Stimulated activated CD8-positive, alpha-beta memory T cell treated with anti-CD3 and anti-CD28 coated beads, Interleukin-12 subunit alpha, Interleukin-12 subunit beta, amount 100 ng/mL, for 4 hours (primary cell): ENCODE measurements around the gene PTPN1.
"Not testable (repeated sequence)": the region's sequence is repeated elsewhere in the genome, so short reads cannot be mapped to it uniquely, and the experiment has no call there.

ENCODE experiments used
- DNase-seq: peaks from one replicate; pipeline ENCODE4 v3.0.0-alpha.2; 2020; ENCODE audit warnings: low read depth

PTPN1 gene

GRCh38 chr20:50509923-50510705 lies at the start of gene PTPN1:
PTPN1 (plus strand) TSS chr20:50510383; CDS start chr20:50510528, 145 bp downstream.
- DNase-seq: peak; percentile 96

- peak; percentile 56 for DNase-seq
Observed at GRCh38 chr20:50460608-50461267, 49.4 kb upstream of the PTPN1 start.

GRCh38 chr20:50462093-50462690 lies 48.0 kb upstream of the PTPN1 start:
- DNase-seq: no peak

DNA sequence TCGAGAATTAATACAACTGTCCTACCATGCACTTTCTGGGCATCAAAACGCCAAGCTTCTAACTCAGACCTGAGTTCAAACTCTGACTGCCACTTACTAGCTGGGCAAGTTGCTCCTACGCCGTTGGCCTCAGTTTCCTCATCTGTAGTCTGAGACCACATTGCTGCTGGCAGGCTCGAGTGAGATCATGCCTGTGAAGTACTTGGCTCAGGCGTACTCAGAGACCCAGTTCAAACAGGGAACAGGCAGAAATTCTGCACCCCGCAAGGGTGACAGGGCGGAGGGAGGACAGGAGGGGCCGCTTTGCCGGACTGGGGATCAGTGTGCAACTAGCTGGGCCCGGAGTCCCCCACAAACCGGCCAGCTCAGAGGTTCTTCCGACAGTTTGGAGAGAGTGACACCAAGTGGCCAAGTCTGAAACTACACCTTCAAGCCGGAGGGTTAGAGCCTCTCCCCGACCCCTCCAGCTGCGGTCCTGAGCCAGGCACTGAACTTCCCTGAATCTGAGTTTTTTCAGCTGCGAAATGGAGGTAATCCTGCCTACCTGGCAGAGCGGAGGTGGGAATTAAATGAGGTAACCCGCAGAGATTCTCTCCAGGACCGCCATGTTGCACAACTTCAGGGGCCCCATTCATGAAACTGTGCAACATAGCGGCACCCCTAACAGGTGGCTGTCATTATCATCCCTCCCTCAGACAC lies 46.0 kb upstream of the PTPN1 start:
- DNase-seq: peak; percentile 30

GRCh38 chr20:50464725-50465650 lies 45.2 kb upstream of the PTPN1 start:
- no peak for DNase-seq

DNA sequence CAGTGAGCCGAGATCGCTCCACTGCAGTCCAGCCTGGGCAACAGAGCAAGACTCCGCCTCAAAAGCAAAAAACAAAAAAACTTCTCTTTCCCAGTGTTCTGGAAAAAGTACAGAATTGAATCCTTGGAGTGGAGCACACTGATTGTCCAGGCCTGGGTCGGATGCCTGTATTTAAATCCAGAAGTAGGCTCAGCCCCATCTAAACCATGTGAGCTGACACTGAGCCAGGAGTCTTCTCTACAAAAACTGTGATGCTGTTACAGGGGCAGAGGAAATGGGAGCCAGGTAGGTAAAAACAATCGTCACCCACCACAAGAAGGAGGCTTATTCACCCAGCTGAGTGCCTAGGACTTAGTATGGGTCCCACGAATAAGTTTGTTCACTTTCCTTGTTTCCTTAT lies 43.0 kb upstream of the PTPN1 start:
- DNase-seq: no peak

- DNase-seq: no peak
Observed at GRCh38 chr20:50467718-50468356, 42.3 kb upstream of the PTPN1 start.

DNA sequence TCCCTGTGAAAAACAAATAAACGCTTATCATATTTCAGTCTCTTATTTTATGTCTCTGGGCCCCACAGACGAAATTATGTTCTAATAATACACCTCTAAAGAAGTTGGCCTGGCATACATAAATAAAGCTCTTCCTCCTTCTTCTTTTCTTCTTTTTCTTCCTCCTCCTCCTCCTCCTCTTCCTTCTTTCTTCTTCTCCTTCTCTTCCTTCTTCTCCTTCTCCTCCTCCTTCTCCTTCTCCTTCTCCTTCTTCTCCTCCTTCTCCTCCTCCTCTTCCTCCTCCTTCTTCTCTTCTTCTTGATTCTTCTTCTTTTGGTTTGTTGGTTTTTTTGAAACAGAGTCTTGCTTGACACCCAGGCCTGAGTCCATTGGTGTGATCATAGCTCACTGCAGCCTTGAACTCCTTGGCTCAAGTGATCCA lies 41.8 kb upstream of the PTPN1 start:
- no peak for DNase-seq

GRCh38 chr20:50469176-50469723 lies 40.9 kb upstream of the PTPN1 start:
- DNase-seq: no peak

GRCh38 chr20:50469796-50470195 lies 40.4 kb upstream of the PTPN1 start:
- no peak for DNase-seq

GRCh38 chr20:50470264-50470858 lies 39.8 kb upstream of the PTPN1 start:
- DNase-seq: no peak

- DNase-seq: no peak
Observed at GRCh38 chr20:50471231-50471630, 39.0 kb upstream of the PTPN1 start.

DNA sequence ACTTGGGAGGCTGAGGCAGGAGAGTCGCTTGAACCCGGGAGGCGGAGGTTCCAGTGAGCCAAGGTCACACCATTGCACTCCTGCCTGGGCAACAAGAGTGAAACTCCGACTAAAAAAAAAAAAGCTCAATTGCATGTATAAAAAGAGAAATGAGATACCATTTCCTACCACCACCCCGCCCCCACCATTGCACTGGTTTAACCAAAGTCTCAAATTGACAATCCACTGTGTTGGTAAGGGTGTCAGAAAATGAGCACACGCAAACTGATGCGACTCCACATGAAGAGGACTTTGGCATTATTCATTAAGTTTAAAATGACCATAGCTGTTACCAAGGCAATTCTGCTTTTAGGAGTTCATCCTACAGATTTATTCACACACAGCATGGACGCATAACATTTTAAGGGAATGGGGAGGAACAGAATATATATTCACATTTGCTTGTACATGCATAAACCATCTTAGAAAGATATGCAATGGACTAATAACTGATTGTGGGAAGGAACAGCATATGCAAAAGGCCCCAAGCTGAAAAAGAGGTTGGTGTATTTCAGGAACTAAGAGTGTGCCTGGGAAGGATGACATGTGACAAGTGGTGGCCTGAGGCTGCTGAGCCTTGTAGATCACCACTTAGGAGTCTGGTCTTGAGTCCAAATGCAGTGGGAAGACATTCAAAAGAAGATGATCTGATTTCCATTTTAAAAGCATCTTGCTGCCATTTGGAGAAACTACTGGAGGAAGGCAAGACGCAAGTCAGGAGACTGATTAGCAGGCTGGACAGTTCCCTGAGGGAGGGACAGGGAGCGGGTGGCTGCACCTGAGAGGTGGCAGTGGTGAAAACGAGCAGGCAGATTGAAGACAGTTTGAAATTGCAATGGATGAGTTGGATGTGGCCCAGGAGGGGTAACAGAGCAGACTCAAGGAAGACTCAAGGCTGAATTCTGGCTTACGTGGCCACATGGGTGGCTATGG lies 37.2 kb upstream of the PTPN1 start:
- DNase-seq: no peak

GRCh38 chr20:50474356-50474755 lies 35.8 kb upstream of the PTPN1 start:
- DNase-seq: not testable (repeated sequence)

DNA sequence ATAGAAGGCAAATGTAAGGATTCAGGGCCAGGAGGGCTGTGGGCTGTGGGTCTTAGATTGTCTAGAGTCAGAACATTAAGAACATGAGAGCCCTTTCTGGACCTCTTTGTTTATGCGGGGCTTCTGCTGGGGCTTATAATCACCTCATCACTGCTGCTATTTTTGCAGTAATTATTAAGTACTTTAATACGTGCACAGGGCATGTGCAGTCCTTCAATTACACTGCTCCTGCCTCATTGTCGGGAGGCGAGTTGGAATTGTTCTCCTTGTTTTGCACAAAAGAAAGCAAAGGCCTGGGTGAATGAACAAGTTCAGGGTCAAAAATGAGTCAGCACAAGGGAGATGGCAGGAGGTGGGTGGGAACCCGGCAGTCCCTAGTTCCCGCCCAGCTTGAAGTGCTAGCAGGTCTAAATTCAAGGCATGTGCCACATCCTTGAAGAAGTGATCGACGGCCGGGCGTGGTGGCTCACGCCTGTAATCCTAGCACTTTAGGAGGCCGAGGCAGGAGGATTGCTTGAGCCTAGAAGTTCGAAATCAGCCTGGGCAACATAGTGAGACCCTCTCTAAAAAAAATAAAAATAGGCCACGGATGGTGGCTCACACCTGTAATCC lies 34.4 kb upstream of the PTPN1 start:
- no peak for DNase-seq

DNA sequence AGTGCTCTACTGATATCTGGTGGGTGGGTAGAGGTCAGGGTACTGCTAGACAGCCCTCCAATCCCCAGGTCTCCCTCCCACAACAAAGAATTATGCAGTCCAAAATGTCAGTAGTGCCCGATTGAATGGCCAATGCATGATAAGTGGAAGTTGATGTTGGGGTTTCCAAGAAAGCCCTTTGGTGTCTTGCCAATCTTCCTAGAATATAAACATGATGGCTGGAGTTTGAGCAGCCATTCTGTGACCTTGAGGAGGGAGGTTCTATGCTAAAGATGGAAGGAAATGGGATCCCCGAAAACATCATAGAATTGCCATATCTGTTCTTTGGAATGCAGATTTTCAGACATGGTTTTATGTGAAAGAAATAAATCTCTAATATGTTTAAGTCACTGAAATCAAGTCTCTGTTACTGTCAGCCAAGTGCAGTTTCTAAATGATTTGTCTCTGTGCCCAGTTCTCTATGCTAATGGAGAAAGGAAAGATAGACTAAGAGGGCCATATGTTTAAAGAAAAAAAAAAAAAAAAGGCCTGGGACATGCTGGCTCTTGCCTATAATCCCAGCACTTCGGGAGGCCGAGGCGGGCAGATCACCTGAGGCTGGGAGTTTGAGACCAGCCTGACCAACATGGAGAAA lies 32.8 kb upstream of the PTPN1 start:
- DNase-seq: no peak

GRCh38 chr20:50478162-50478990 lies 31.8 kb upstream of the PTPN1 start:
- peak; percentile 54 for DNase-seq
